GM19025 (cell line): ENCODE data around the gene BCOR.

Source experiments
- ATAC-seq: cut with Tn5 transposase; IDR thresholded peaks from one replicate; pipeline ENCODE4 v1.9.1; 2021; ENCODE audit warnings: mild to moderate bottlenecking, low read depth, moderate library complexity; ENCODE audit not compliant: unreplicated experiment

BCOR gene

DNA sequence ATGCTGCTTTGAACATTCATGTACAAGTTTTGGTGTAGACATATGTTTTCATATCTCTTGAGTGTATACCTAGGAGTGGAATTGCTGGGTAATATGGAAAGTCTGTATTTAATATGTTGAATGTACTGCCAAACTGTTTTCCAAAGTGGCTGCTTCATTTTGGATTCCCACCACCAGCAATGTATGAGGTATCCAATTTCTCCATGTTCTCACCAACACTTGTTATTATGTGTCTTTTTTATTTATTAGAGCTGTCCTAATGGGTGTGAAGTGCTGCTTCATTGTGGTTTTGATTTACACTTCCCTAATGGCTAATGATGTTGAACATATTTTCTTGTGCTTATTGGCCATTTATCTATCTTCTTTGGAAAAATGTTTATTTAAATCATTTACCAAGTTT lies 60.4 kb downstream of the BCOR start:
- no peak for ATAC-seq

DNA sequence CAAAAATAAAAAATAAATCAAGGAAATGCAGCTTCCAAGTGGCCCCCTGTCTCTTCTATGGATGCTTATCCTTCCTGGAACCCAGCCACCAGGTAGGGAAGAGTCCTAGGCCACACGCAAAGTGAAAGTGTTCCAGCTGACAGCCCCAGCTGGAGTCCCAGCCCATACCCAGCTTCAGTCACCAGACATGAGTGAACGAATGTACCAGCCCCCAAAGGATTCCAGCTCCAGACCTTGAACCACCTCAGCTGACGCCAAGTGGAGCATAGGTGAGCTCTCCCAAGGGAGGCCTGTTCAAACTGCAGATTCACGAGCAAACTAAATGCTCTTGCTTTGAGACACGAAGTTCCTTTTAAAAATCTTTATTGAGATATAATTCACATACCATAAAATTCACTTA lies 62.0 kb downstream of the BCOR start:
- no peak for ATAC-seq

DNA sequence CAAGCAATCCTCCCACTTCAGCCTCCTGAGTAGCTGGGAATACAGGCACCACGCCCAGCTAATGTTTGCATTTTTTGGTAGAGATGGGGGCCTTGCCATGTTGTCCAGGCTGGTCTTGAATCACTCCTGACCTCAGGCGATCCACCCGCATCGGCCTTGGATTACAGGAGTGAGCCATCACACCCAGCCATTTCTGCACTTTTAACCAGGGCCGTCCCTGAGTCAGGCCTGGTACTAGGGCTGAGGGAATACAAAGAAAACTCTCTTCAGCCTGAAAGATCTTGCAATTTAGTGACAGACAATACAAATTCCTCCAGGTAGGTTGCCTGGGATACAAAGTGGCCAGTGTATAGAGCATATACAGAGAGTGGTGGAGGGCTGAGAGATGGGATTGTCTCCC lies 65.8 kb downstream of the BCOR start:
- ATAC-seq = no peak

DNA sequence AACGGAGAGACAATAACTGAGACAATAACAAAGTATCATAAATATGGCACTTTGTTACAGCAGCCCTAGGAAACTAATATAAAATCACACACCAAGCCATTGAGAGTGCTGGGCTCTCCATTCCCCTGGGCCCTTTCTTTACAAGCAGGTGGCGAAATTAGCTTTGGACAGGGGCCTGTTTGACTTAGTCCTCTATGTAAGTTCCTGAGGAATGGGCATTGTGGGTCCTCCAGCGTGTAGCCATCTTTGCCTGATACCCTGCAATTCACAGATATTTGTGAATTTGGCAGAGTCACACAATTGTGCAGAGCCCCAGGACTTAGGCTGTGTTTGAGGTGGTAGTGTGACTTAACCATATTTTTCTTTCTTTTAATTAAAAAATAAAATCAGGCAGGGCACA lies 67.6 kb downstream of the BCOR start:
- ATAC-seq = no peak

DNA sequence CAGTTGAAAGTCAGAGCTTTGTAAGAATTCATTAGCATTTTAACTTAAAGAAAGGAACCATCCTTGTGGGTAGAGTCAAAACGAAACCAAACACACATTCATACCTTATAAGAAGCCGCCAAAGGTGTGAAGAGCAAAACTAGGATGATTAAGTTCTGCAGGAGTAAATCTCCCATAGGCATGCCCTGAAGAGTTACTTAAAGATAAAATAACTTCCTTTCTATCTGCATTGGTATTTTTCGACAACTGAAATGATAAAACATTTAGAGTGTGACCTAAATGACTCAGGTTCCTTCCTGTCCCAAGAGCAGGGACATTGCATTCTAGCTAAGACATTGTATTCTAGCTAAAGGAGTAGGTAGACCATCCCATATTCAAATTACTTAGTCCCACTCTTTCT lies 75.3 kb downstream of the BCOR start:
- no peak for ATAC-seq

DNA sequence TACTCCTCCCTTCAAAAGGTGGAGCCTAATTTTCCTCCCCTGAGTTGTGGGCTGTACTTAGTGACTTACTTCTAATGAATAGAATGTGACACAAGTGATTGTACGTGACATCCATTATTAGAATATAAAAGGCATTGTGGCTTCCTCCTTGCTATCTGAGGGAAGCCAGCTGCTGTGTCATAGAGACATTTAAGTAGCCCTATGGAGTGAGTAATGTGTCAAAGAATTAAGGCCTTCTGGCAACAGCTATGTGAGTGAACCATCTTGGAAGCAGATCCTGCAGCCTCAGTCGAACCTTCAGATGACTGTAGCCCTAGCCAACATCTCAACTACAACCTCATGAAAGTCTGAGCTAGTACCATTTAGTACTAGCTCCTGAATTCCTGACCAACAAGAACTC lies 76.1 kb downstream of the BCOR start:
- no peak for ATAC-seq

DNA sequence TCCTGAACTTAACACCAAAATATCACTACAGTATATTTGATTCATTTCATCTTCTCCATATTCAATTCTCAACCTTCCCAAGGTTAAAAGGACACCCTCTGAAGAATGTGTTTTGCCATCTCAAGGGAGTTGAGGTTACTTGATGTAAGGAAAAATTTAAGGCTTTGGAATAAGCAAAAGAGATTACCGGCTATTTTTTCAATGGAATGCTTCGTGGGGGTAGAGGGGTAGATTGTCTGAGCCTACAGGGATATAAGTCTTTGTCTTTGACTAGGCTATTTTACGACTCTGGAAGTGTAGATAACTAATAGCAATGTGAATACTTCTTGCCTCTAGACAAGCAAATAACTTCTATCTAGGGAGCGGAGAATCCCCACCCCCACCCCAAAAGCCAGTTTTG lies 78.2 kb downstream of the BCOR start:
- no peak for ATAC-seq

DNA sequence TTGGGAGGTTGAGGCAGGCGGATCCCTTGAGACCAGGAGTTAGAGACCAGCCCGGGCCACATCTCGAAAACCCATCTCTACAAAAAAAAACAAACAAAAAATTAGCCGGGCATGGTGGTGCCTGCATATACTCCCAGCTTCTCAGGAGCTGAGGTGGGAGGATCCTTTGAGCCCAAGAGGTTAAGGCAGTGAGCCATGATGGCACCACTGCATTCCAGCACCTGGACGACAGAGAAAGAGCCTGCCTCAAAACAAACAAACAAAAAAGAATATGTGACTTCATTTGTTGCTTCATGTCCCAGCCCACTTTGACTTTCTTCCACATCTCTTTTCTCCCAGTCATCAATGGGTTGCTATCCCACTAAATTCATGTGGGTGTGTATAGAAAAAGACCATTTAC lies 79.7 kb downstream of the BCOR start:
- ATAC-seq = no peak

DNA sequence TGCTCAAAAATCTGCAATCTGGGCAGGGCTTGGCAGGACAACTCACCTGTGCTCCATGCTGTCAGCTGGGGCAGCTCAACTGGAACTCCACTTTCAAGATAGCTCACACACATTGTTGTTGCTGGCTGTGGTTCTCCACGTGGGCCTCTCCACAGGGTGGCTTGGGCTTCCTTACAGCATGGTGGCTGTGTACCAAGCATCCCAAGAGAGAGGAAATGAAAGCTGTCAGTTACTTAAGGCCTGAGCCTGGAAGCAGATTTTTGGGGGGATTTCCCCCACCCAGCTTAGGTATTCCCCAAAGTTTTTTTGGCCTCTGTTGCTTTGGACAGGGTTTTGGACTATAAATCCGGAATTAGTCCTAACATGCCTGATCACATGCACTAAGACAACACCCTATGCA lies 81.0 kb downstream of the BCOR start:
- ATAC-seq = no peak

DNA sequence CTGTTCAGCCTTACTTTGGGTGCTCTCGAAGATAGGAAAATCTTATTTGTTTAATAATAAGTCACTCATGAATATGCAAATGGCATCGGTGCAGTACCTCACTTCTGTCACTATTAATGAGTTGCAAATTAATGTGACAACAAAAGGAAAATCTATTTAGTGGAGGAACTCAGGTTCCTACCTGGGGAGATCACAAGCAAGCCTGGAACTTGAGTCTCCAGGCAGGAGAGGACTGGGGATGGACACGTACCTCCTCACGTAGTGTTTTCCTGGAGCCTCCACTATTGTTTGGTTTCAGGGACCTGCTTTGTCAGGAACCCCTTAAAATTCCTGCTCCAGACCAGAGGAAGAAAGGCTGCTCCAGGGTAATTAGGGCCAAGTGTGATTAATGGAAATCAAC lies 82.1 kb downstream of the BCOR start:
- no peak for ATAC-seq

DNA sequence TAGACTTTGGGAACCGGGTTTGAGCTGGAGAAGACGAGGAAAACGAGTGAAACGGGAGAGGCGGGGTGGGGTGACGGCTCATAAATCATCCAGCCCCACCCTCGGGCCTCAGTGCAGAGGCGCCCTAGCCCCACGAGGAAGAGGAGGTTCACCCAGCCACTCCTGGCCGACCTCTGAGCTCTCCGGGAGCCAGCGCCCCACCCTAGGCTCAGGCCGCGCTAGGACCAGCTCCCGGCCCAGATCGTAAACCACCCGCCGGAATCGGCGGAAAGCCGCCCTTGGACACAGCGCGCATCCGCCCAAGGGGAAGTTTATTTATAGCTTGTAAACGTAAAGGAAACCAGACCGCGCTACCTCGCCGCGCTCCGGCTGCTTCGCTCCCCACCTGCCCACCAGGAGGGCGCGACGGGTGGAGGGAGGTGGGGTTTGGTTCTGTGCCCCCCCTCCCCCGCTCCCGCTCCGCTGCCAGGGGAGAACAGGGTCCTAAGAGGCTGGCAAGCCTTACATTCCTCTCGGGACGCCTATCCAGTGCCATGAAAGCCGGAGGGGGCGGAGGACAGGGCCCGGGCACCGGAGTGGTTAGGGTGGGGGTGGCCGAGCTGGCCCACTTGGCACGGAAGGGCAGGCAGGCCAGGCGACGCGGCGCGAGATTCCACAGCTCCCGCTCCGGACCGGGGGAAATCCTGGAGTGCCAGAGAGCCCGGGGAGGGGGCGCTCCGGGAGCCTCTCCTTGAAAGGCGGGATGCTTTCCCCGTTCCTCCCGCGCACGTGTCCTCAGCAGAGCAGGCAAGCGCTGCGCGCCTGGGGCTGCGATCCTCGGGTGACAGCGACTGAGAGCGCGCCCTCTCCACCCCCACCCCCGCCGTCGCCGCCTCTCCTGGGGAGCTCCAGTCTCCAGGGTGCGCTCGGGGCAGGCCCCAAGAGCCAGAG lies 84.2 kb downstream of the BCOR start:
- ATAC-seq = peak; percentile 30

DNA sequence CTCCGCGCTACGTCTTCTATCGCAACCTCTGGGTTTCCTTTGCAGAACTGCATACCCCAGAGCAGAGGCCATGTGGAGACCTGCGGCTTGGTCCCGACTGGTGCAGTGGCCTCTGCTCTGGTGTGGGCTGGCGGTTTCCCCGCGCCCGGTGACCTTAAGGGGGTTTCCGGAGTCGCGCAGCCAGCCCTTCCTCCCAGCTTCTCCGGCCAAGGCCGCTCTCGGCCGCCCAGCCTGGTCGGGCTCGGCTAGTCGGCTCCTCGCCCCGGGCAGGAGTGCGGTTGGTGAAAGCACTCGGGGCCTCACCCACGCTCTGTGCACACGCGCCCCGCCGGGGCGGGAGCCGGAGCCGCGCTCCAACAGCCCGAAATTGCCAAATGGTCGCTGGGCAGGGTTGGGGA lies 84.9 kb downstream of the BCOR start:
- peak; percentile 50 for ATAC-seq

DNA sequence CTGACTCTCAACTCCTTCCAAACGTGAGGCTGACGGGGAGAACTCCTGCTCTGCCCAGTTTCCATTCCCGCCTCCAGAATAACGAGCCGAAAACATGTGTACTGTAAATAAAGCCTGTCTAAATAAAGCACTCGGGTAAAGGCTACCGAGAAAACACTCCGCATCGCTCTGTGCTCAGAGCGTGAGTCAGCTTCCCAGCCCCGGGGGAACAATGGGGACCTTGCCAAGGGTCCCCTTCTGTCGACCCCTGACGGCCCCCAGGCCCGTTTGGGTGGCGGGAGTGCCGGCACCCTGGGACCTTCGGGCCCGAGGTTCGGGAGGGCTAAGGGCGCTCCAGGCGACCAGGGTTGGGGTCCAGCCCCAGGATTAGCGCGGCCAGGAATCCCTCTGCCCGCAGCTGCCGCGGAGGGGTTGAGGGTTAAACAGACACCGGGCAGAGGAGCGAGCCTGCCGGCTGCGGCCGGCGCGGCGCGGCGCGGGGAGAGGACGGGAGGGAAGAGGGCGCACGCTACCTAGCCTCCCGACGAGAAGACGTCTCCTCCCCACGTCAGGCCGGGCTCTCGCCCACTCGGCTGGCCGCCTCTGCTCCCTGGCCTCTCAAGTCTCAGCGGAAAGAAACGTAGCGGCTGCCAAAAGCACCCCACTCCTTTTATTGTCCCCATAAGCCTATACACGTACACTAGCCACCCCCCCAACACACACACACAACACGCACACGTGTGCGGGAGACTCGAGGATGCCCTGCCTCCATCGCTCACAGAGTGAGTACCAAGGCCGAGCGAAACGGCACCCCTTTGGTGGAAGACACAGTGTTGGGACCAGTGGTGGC lies 85.5 kb downstream of the BCOR start:
- no peak for ATAC-seq

DNA sequence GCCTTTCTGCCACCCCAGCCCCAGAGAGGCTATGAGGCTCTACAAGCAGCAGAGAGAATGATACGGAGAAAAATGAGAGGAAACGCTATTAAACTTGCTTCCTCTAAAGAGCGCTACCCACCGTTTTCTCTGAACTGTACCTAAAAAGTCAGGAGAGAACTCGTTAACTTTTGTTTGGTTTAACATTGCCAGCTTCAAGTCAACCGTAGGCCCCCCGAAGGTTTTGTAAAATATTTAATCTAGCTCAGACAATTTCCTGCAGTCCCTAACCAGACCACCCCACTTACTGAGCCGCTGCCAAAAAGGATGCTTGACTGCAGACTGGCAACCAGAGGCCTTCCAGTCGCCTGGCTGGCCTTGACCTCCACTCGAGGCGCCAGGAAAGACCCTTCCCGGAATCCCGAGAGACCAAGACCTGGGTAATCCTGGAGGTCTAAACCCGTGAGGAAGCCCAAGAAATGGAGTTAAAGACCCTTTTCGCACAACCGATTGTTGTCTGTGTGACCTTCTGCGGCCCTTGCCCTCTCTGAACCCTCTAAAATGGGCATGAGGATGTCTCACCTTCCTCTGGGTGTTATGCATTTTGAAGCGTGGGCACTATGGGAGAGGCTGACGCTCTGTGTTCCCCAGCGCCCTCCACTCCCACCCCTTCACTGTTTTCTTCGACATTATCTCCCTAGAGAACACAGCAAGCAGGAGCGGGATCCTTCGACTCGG lies 86.3 kb downstream of the BCOR start:
- no peak for ATAC-seq

DNA sequence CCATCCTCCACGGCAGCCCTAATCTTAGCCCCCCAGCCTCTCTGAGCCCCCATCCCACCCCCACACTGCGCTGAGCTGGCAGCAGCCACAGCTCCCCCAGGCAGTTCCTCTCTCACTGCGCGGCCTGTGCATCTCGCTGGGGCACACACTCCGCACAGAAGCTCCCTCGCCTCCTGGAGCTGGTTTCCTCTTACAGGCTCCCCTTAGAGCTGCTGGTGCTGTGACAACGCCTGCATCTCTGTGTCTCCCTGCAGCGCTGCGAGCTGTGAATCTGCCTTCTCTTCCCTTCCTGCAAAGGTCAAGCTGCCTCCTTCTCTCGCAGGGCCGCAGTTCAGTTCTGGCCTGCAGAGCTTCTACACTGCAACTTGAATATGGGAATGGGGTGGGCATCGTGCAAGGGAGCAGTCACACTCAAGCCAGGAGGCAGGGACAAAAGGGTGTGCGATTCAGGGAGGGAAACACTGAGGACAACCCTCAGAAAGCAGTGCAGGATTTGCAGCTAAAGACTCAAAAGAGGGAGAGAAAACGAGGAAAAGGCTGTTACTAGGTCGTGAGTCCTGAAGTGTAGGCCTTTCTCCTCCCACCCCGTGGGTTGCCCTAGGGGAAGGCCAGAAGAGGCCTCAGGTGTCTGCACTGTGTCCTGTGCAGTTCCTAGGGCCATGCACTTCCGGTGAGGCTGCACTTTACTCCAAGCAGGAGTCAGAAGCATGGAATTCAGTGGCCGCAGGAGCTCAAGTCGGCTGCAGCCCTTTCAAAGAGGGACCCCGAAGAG lies 87.0 kb downstream of the BCOR start:
- ATAC-seq = no peak

DNA sequence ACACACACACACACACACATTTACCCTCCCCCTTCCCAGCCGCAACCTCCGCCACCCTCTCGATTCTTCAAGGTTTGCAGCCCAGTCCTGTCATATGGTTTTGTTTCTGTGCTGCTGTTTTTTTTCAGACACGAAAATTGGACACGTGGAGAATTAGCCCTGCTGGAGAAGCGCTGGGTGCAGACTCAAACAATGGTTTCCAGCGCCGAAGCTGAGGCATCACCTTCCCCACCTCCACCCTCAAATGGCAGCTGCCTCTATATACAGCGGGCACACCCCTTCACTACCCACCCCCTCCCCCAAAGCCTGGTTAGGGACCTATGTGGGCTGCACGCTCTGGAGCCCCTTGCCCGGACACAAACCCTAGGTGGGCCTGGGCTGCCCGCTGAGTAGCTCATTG lies 87.9 kb downstream of the BCOR start:
- no peak for ATAC-seq

DNA sequence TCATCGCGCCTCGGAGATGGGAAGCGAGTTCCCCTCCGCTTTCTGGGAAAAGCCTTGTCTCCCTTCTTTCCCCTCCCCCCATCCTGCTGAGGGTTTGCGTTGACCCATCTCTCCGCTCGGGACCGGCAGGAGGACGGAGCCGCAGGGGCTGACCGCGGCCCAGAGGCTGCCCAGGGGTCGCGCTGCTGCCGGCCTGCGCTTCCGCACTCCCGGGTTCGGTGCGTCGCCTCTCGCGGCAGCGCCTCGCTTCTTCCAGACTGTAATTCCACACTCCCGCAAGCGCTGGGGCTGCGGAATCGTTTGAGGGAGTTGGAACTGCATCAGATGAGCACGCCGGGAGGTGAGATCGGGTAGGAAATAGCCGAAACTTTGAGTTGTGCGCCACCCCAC lies 88.3 kb downstream of the BCOR start:
- ATAC-seq = no peak

DNA sequence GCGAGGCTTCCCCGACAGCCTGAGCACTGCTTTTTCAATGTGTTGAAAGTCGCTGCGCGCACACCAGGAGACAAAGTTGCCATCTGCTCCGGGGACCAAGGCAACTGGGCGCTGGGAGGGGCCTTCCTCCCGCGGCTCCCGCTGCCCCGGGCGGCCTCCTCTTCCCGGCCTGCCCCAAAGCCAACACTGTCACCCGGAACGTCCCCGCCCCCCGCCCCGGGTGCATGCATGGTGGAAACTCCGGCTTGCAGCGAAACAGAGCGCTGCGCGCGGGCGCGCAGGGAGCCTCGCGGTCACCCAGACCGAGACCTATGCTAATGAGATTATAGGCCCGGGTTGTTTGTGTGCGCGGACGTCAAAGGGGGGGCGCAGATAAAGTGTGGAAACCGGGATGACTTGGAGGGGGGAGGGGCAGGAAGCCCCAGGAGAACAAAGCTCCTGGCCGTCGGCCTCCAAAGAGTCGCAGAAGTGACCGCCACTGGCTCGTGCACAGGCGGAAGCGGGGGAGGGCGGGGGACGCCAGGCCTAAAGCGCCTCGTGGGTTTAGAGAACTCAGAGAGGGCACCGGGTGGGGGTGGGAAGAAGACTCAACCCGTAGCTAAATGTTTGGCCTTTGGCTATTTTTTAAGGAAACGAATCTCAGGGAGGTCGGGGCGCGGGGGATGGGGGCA lies 88.8 kb downstream of the BCOR start:
- no peak for ATAC-seq

DNA sequence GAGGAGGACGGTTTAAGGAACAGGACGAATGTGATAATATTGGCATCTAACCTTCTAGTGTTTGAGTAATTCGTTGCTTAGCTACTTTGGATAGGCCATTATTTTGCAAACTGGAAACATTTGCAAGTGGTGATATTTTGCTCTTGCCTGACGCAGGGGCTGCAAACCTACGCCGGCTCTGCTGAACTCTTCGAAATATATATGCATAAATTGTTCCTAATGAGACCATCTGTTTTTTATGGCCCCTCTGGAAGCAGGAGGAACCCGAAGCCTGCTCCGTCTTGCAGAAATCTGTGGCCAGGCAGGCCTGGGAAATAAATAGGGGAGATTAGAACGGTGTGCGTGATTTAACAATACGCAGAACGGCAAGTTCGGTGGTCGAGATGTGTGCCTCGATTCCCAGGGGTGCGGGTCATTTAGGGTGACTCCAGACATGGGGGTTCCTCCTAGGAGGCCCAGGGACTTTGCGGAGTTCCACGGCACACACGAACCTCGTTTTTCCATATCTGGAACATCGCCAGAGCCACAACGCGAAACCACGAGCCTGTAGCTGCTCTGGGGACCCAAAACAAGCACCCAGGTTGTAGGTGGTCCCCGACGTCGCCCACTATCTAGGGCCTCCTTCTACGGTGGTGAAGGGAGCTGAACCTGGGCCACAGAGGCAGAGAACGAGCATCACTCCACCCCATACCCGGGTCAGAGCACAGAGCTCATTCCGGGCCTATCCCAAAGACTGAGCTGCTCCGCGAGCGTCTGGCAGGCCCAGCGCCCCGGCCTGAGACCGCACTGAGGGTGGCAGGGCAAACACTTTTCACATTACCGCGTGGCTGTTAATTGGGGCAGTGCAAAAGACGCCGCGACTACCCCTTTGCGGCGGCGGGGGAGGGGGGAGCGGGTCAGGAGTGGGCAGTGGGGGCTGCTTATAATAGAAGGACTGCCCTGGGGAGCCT lies 89.7 kb downstream of the BCOR start:
- no peak for ATAC-seq
